Upper lobe of left lung (tissue), 4 donors: ENCODE results near the gene STH.

ENCODE experiments used
- CTCF ChIP-seq, 6 experiments: fragments of 450-650 bp in 4 of 6; fragments of 200-600 bp in 2 of 6; sonication (generic) in 2 of 6; IDR thresholded peaks; one replicate each; pipeline ENCODE4 v1.5.1; 2016 to 2019; ENCODE audit warnings: antibody characterized with exemption in 6 of 6
- EP300 ChIP-seq, 4 donors: sonication (generic); formaldehyde crosslinking; IDR thresholded peaks; one replicate each; pipeline ENCODE4 v1.5.1; 2017; ENCODE audit warnings: antibody characterized with exemption in 4 of 4, control low read depth in 2 of 4
- POLR2A ChIP-seq, 4 donors: fragments of 450-650 bp; IDR thresholded peaks; one replicate each; pipeline ENCODE4 v1.5.1; 2016 to 2017; ENCODE audit warnings: antibody characterized with exemption in 4 of 4, mild to moderate bottlenecking in 2 of 4

- TF ChIP-seq POLR2A (IDR thresholded peaks at IDR 0.05) (no peak), CTCF (IDR thresholded peaks at IDR 0.05) (no peak), EP300 (IDR thresholded peaks at IDR 0.05) (no peak)
Measured at GRCh38 chr17:45980855-45981254, 18.2 kb upstream of the STH start.
